Neural cell (in vitro differentiated cells): ENCODE measurements around the gene PGBD2. TPM values are rescaled to one million over a fixed set of nuclear protein-coding genes. Genes with fewer than 3 reads are reported as not detected.

ENCODE experiments used
- H2AFZ ChIP-seq: fragments of 200-600, 300-800 bp; sonication (generic), shearing (Covaris generic); 2 replicates; pipeline ENCODE4 v1.6.0; 2014; ENCODE audit warnings: low read depth, mild to moderate bottlenecking, antibody characterized with exemption, low read length, moderate library complexity
- H3F3A ChIP-seq: fragments of 200-600 bp; shearing (Covaris generic); 2 replicates; pipeline ENCODE4 v1.6.1; 2016; ENCODE audit warnings: mild to moderate bottlenecking, moderate library complexity, mixed read lengths, antibody characterized with exemption, low read length; ENCODE audit not compliant: insufficient read depth, poor library complexity, severe bottlenecking
- H3K27ac ChIP-seq: fragments of 200-600, 300-800 bp; sonication (generic), shearing (Covaris generic); 2 replicates; pipeline ENCODE4 v1.5.1; 2014; ENCODE audit warnings: mild to moderate bottlenecking, low read length, moderate library complexity
- H3K27me3 ChIP-seq: fragments of 300-800, 200-600 bp; sonication (generic), shearing (Covaris generic); 2 replicates; pipeline ENCODE4 v1.6.0; 2014; ENCODE audit warnings: mild to moderate bottlenecking, low read depth, low read length, moderate library complexity; ENCODE audit not compliant: insufficient read depth
- H3K36me3 ChIP-seq: fragments of 300-800, 200-600 bp; sonication (generic), shearing (Covaris generic); 2 replicates; pipeline ENCODE4 v1.5.1; 2014; ENCODE audit warnings: mild to moderate bottlenecking, antibody characterized with exemption, low read length, moderate library complexity; ENCODE audit not compliant: insufficient read depth
- H3K4me2 ChIP-seq: fragments of 300-800, 200-600 bp; sonication (generic), shearing (Covaris generic); 2 replicates; pipeline ENCODE4 v1.6.0; 2014; ENCODE audit warnings: mild to moderate bottlenecking, low read length
- H3K4me3 ChIP-seq: fragments of 300-800, 200-600 bp; sonication (generic), shearing (Covaris generic); 2 replicates; pipeline ENCODE4 v1.5.1; 2014; ENCODE audit warnings: mild to moderate bottlenecking, low read length, moderate library complexity
- H3K79me2 ChIP-seq: fragments of 200-600 bp; shearing (Covaris generic); replicated peaks from 2 replicates; pipeline ENCODE4 v1.6.0; 2014; ENCODE audit warnings: mild to moderate bottlenecking, low read length, moderate library complexity; ENCODE audit not compliant: insufficient read depth
- H3K9ac ChIP-seq: fragments of 300-800, 200-600 bp; sonication (generic), shearing (Covaris generic); 2 replicates; pipeline ENCODE4 v1.6.1; 2016; ENCODE audit warnings: mild to moderate bottlenecking, low read length, mixed read lengths
- H3K9me2 ChIP-seq: fragments of 200-600 bp; shearing (Covaris generic); 2 replicates; pipeline ENCODE4 v1.6.1; 2016; ENCODE audit warnings: mild to moderate bottlenecking, low read length, mixed read lengths; ENCODE audit not compliant: insufficient read depth
- H3K9me3 ChIP-seq: fragments of 200-600, 300-800 bp; sonication (generic), shearing (Covaris generic); 2 replicates; pipeline ENCODE4 v1.6.1; 2016; ENCODE audit warnings: mild to moderate bottlenecking, mixed run types, low read length, moderate library complexity, mixed read lengths
- H4K20me1 ChIP-seq: fragments of 200-600 bp; shearing (Covaris generic); 2 replicates; pipeline ENCODE4 v1.6.1; 2016; ENCODE audit warnings: mild to moderate bottlenecking, mixed run types; ENCODE audit not compliant: insufficient read depth
- EP300 ChIP-seq: fragments of 450-650 bp; conservative IDR thresholded peaks from 2 replicates; pipeline ENCODE4 v1.6.1; 2014; ENCODE audit warnings: antibody characterized with exemption, mild to moderate bottlenecking, moderate library complexity; ENCODE audit not compliant: poor library complexity, severe bottlenecking
- EZH2 ChIP-seq: fragments of 200-600, 300-800 bp; shearing (Covaris generic), sonication (generic); IDR thresholded peaks from 2 replicates; pipeline ENCODE4 v1.6.1; 2014; ENCODE audit warnings: antibody characterized with exemption, low read length, borderline replicate concordance, mild to moderate bottlenecking; ENCODE audit not compliant: insufficient read depth, poor library complexity, severe bottlenecking
- MXI1 ChIP-seq: fragments of 450-650 bp; conservative IDR thresholded peaks from 2 replicates; pipeline ENCODE4 v1.6.1; 2014; ENCODE audit warnings: antibody characterized with exemption, mild to moderate bottlenecking; ENCODE audit not compliant: poor library complexity, severe bottlenecking
- POLR2AphosphoS5 ChIP-seq: IDR thresholded peaks from 2 replicates; pipeline ENCODE4 v1.6.1; 2012
- RAD21 ChIP-seq: fragments of 450-650 bp; conservative IDR thresholded peaks from 2 replicates; pipeline ENCODE4 v1.6.1; 2014; ENCODE audit warnings: antibody characterized with exemption, mild to moderate bottlenecking, moderate library complexity
- SMC3 ChIP-seq: fragments of 450-650 bp; conservative IDR thresholded peaks from 2 replicates; pipeline ENCODE4 v1.6.1; 2014; ENCODE audit warnings: antibody characterized with exemption, mild to moderate bottlenecking, moderate library complexity; ENCODE audit not compliant: poor library complexity
- TAF1 ChIP-seq: IDR thresholded peaks from 2 replicates; pipeline ENCODE4 v1.6.1; 2012; ENCODE audit warnings: low read depth
- polyA plus RNA-seq: library from polyadenylated mRNA; depleted of rRNA; stranded (reverse); fragments of >200 nt; gene quantifications from 2 replicates; pipeline ENCODE4 v1.2.3, GENCODE V29; 2014
- TF ChIP-seq, protein P1 (sequence below): IDR thresholded peaks from 2 replicates; pipeline ENCODE4 v1.6.1; 2012; ENCODE audit warnings: borderline replicate concordance
- TF ChIP-seq, protein P2 (sequence below): fragments of 450-650 bp; IDR thresholded peaks from 2 replicates; pipeline ENCODE4 v1.5.1; 2014; ENCODE audit warnings: antibody characterized with exemption, mild to moderate bottlenecking, moderate library complexity; ENCODE audit not compliant: poor library complexity, severe bottlenecking

Gene PGBD2
- polyA plus RNA-seq, 1 donor from 2014 or later, result 8.1 TPM

DNA sequence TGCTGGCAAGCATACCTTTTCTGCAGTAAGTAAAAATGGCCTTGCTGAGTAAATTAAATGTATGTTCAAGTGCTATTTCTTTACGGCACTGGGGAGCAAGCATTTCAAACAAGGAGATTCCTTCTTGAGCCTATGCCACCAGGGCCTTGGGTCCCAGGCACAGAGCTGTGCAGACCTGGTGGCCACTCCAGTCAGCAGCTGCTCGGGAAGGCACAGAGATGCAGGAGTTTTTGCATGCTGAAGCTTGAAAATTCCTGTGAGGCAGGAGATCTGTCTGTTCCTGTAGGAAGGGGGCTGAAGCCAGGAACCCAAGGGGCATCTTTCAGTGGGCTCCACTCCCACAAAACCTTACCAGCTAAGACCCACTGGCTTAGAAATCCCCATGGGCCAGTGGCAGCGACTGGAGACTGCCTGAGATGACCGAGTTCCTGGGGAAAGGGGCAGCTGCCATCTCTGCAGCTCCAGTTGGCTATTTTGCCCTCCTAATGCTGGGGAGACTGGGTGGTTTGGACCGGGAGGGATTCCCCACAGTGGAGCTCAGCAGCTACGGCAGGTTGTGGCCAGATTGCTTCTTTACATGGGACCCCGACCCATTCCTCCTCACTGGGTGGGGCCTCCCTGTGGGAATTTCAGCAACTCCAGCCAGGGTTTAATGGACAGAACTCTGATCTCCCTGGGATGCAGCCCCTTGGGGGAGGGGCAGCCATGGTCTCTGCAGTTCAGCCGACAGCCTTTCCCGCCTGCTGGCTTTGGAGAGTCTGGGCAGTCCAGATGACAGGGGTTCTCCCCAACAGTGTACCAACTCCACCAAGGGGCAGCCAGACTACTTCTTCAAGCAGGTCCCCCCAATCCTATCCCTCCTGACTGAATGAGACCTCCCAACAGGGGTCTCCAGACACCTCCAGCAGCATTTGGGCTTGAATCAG, 8.4 kb upstream of the PGBD2 start:
- Histone ChIP-seq H3K4me2 (no peak overlapping the region), H3K79me2 (no peaks in the 10 kb centered on the region), H3K9me3 (no peaks in the 10 kb centered on the region), H3K27me3 (no peaks in the 10 kb centered on the region), H3K36me3 (no peaks in the 10 kb centered on the region), H4K20me1 (no peaks in the 10 kb centered on the region), H3F3A (no peaks in the 10 kb centered on the region), H3K27ac (no peak overlapping the region), H3K9ac (no peak overlapping the region), H2AFZ (no peak overlapping the region), H3K9me2 (no peaks in the 10 kb centered on the region), H3K4me3 (no peak overlapping the region)
- TF ChIP-seq, protein P1, sequence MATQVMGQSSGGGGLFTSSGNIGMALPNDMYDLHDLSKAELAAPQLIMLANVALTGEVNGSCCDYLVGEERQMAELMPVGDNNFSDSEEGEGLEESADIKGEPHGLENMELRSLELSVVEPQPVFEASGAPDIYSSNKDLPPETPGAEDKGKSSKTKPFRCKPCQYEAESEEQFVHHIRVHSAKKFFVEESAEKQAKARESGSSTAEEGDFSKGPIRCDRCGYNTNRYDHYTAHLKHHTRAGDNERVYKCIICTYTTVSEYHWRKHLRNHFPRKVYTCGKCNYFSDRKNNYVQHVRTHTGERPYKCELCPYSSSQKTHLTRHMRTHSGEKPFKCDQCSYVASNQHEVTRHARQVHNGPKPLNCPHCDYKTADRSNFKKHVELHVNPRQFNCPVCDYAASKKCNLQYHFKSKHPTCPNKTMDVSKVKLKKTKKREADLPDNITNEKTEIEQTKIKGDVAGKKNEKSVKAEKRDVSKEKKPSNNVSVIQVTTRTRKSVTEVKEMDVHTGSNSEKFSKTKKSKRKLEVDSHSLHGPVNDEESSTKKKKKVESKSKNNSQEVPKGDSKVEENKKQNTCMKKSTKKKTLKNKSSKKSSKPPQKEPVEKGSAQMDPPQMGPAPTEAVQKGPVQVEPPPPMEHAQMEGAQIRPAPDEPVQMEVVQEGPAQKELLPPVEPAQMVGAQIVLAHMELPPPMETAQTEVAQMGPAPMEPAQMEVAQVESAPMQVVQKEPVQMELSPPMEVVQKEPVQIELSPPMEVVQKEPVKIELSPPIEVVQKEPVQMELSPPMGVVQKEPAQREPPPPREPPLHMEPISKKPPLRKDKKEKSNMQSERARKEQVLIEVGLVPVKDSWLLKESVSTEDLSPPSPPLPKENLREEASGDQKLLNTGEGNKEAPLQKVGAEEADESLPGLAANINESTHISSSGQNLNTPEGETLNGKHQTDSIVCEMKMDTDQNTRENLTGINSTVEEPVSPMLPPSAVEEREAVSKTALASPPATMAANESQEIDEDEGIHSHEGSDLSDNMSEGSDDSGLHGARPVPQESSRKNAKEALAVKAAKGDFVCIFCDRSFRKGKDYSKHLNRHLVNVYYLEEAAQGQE, result no peak
- no peak for TF ChIP-seq EP300
- no peak for TF ChIP-seq POLR2AphosphoS5
- TF ChIP-seq SMC3, result no peak
- TF ChIP-seq EZH2, result no peak
- TF ChIP-seq RAD21, result no peak
- no peak for TF ChIP-seq TAF1
- TF ChIP-seq, protein P2, sequence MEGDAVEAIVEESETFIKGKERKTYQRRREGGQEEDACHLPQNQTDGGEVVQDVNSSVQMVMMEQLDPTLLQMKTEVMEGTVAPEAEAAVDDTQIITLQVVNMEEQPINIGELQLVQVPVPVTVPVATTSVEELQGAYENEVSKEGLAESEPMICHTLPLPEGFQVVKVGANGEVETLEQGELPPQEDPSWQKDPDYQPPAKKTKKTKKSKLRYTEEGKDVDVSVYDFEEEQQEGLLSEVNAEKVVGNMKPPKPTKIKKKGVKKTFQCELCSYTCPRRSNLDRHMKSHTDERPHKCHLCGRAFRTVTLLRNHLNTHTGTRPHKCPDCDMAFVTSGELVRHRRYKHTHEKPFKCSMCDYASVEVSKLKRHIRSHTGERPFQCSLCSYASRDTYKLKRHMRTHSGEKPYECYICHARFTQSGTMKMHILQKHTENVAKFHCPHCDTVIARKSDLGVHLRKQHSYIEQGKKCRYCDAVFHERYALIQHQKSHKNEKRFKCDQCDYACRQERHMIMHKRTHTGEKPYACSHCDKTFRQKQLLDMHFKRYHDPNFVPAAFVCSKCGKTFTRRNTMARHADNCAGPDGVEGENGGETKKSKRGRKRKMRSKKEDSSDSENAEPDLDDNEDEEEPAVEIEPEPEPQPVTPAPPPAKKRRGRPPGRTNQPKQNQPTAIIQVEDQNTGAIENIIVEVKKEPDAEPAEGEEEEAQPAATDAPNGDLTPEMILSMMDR, result no peak
- no peak for TF ChIP-seq MXI1

DNA sequence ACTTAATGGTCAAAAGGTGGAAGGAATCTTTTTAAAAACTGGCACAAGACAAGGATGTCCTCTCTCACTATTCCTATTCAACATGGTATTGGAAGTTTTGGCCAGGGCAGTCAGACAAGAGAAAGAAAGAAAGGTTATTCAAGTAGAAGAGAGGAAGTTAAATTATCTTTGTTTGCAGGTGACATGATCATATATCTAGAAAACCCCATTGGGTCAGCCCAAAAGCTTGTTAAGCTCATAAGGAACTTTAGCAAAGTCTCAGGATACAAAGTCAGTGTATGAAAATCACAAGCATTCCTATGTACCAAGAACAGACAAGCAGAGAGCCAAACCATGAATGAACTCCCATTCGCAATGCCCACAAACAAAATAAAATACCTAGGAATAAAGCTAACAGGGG, 5.4 kb upstream of the PGBD2 start:
- no peak overlapping the region for H3K9ac ChIP-seq
- H3K27me3 ChIP-seq, result no peaks in the 10 kb centered on the region
- no peak overlapping the region for H3K4me3 ChIP-seq
- H3K9me2 ChIP-seq, result no peaks in the 10 kb centered on the region
- H2AFZ ChIP-seq, result no peak overlapping the region
- no peaks in the 10 kb centered on the region for H3F3A ChIP-seq
- no peaks in the 10 kb centered on the region for H4K20me1 ChIP-seq
- H3K9me3 ChIP-seq, result no peaks in the 10 kb centered on the region
- TF ChIP-seq RAD21 (no peak), MXI1 (no peak), POLR2AphosphoS5 (no peak), TAF1 (no peak)
- TF ChIP-seq, protein P1, result no peak
- TF ChIP-seq, protein P2, result no peak
- no peak overlapping the region for H3K27ac ChIP-seq
- no peaks in the 10 kb centered on the region for H3K36me3 ChIP-seq
- H3K79me2 ChIP-seq, result no peaks in the 10 kb centered on the region
- no peak overlapping the region for H3K4me2 ChIP-seq
